GM19328 (cell line): ENCODE results near the gene NUB1.

Source experiments
- ATAC-seq: cut with Tn5 transposase; IDR thresholded peaks from one replicate; pipeline ENCODE4 v1.9.1; 2021; ENCODE audit warnings: mild to moderate bottlenecking, moderate library complexity; ENCODE audit not compliant: unreplicated experiment

NUB1 gene

DNA sequence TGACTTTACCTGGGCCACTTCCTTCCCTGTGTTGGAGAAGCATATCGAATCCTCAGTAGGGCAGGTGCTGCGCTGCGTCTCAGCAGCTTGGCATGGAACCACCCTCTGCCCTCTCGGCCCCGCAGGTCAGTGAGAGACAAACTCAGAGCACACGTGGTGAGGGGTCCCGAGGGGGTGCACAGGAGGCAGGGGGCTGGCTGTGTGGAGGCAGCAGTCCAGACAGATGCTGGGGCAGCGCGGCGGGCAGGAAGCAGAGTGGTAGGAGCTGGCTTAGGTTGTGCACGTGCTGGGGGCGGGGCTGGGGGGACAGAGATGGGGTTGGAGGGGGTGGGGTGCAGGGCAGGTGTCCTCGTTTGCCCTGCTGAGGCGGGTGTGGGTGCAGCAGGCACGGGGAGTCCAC lies 33.1 kb downstream of the NUB1 start:
- no peak for ATAC-seq

DNA sequence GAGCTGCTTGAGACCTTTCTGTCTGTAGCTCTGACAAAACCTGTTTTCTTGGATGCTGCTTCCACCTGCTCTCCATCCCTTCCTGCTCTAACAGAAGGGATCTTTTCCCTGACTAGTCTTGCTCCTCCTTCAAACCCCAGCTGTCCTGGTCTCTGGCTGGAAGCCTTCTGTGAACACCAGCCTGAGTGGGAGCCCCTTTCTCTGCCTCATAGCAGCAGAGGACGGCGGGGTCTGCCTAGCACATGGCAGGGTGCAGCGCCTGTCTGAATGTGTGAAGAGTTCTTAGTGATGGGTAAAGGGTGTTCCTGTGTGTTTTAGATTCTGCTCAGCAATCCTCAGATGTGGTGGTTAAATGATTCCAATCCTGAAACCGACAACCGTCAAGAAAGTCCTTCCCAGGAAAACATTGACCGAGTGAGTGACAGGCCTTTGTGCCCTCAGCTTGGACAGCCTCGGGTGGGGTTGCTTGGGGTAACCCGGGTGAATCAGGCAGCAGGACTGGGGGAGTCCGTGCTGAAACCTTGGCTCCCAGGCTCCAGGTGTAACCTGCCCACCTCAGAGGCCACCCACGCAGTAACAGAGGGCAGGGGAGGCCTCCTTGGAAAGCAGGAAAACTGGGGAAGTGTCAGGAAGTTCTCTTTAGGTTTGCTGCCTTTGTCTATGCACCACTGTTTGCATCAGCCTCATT lies 34.1 kb downstream of the NUB1 start:
- ATAC-seq = no peak

DNA sequence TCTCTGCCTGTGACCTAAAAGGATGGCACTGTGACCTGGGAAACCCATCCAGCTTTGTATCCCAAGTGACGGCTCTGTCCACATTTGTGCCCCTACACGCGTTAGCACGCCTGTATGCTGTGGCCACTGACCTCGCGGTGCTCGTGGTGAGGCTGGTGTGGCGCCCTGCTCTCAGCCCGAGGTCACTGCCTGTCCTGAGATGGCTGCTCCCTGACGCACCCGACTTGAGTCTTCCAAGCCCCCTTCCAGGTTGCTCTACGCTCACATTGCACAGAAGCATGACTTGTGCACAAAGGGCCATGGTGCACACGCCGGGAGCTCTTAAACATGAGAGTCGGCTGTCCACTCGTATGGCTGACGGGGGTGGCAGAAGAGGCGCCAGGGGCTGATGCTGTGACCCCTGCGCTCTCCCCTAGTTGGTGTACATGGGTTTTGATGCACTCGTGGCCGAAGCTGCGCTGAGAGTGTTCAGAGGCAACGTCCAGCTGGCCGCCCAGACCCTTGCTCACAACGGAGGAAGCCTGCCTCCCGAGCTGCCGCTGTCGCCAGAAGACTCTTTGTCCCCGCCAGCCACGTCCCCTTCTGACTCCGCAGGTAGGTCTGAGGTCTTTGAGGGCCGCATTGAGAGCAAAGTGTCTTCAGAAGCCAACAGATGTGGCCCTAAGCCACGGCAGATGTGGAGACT lies 34.7 kb downstream of the NUB1 start:
- no peak for ATAC-seq

DNA sequence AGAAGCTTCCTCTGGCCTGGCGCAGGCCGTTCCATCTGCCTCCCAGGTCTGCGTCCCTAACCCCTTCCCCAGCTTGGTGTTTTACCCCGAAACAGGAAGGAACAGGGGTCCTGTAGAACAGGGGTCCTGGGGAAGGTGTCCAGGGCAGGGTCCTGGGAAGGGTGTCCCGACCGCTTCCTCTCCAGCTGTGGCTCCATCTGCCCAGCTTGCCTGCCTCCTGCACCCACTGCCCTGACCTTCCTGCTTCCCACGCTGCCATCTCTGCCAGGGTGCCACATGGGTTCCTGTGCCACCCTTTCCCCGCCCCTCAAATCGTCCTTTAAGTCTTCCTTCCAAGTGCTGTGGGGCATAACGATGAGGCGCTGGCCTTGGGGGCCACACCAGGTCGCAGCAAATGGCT lies 35.8 kb downstream of the NUB1 start:
- no peak for ATAC-seq

DNA sequence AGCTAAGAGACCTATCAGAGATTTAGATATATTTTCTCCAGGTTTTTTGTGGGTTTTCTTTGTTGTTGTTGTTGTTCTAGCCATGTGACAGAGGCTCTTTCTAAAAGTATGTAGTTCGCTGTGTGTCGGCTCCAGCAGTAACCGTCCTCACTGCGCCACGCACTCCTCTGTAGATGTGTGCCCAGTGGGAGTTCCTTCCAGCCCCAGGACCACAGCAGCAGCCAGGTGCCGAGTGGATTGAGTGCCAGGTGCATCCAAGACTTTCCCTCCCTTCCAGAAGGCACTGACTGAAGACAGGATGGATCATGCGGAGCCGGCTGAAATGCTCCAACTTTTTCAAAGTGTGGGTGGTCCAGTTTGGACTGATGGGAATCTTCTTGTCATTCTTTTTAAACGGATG lies 36.4 kb downstream of the NUB1 start:
- ATAC-seq = no peak

DNA sequence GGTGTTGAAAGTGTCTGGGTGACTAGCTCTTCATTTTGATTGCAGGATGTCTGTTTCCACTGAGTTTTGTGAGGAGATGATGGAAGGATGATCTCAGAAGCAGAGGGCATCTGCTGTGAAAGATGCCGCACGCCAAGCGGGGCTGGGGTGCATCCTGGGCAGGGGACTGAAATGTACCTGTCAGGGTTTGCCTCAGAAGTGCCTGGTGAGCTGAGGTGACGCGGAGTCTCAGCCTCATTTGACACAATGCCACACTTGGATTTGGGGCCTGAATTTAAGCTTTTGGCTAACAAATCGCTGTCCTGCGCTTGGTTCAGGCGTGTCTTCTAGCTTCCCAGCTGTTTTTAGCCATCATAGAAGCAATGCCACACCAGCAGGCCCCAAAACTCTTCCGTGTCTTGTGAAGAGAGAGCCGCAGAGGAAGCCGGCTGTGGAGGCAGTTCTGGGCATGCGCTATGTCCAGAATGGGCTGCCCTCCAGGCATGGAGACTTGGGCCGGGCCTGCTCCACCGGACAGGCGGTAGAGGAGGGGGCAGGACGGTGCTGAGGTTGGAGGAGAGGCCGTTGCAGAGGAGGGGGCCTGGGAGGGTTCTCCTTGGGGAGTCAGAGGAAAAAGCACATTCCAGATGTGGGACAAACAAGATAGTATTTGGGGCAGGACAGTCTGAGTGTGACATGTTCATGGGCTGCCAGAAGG lies 37.0 kb downstream of the NUB1 start:
- no peak for ATAC-seq

DNA sequence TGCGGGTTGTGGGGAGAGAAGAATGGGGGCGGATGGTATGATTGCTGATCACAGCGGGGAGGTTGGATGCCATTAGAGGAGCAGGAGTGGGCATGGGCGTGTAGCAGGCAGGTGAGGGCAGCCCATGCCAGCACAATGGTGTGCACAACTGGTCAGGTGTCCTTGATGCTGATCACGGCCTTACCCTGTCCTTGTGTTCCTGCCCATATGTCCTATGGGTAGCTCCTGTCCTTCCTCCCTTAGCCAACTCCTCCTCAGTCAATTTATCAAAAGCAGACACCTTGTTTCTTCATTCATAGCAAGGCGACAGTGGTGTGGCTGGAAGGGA lies 37.5 kb downstream of the NUB1 start:
- no peak for ATAC-seq

DNA sequence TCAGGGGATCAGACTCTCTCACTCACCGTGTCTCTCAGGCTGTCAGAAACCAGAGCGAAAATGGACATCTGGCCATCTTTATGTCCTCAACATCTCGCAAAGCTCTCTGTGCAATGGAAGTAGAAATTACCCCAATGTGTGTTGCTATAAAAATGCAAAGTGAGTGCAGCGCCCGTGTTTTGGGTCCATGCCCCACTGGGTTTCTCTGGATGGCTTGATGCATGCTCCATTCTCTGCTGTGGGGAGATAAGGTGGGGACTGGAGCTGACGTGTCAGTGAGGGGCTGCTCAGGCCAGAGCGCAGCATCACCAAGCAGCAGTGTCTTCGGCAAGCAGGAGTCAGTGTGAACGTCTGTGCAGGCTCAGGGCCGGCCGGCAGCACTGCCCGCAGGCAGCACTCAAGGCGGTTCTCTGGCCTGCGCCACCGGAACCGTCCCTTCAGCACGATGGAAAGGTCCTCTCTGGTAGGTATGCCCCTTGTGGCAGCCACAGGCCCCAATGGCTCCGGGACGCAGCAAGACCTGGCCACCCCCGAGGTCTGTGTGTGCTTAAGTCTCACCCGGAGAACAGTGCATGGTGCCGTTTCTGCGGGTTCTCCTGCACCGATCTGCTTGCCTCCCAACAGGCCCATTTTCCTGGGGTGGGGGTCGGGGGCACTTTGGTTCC lies 38.1 kb downstream of the NUB1 start:
- no peak for ATAC-seq

DNA sequence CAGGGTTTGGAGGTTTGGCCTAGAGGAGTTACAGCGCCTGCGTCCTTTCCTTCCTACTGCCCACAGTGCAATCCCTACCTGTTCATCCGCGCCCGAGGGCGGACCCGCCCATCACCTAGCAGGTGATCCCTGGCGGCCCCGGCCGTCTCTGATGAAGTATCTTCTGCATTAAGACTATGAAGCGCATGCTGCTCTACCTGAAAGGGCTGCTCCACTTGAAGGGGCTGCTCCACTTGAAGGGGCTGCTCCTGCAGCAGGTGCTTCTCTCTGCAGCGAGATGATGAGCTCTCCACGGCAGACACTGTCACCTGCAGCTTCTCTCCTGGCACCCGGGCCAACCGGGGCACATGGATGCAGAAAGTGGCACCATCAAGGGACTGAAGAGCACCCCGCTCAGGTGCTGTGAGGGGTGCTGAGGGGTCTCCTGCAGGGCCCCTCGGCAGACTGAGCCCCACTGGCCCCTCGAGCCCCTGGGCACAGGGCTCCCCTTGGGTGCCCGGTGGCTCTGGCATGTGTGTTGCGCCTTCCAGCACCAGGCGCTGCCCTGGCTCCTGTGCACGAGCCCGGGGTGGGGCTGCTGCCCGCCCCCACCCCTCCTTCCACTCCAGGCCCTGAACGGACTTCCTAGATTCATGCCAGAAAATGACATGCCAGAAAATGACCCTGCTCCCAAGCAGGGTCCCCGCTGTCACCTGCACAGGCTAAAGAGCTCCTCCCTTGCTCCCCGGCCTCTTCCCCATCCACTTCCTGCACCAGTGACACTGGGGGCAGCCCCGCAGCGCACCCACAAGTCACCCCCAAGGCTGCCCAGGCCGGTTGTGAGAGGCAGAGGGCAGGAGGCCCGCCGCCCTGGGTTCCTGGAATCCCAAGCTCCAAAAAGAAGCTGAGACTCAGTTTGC lies 38.8 kb downstream of the NUB1 start:
- ATAC-seq = no peak

DNA sequence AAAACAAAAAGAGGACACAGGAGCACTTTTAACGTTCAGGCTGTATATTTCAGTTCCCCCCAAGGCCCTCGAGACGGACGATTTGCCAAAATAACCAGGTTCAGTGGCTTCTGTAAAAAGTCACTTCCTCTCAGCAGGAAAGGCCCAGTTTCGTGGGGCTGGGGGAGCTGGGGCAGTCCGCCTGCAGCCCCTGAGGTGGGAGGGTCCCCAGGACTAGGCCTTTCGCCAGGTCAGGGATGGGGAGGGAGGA lies 39.4 kb downstream of the NUB1 start:
- no peak for ATAC-seq

DNA sequence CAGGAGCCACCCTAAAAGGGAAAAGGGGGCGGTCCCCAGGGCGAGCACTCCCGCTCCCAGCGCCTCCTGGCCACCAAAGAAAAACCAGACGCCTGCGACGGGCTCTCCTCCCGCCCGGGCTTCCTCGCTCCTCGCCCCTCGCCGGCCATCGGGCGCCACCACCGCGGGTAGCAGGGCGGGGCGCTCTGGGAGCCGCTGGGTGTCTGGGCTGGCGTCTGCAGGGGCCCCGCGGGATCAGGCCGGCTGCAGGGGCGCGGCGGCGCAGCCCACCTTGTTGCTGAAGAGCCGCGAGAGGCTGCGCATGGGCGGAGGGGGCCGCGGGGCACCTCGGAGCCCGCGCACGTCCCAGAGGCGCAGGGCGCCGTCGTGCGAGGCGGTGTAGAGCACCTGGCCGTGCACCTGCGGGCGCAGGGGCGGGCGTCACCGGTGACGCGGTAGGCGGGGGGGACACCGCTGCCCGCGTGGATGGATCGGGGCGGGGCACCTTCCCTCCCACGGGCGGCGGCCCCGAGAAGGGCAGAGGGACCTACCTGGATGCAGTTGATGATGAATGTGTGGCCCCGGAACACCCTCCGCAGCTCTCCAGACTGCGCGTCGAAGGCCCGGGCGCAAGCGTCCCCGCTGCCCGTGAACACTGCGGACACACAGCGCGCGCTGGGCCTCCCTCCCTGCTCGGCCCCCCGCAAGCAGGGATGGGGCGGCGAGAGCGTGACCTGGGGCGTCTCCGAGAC lies 39.9 kb downstream of the NUB1 start:
- ATAC-seq = no peak

DNA sequence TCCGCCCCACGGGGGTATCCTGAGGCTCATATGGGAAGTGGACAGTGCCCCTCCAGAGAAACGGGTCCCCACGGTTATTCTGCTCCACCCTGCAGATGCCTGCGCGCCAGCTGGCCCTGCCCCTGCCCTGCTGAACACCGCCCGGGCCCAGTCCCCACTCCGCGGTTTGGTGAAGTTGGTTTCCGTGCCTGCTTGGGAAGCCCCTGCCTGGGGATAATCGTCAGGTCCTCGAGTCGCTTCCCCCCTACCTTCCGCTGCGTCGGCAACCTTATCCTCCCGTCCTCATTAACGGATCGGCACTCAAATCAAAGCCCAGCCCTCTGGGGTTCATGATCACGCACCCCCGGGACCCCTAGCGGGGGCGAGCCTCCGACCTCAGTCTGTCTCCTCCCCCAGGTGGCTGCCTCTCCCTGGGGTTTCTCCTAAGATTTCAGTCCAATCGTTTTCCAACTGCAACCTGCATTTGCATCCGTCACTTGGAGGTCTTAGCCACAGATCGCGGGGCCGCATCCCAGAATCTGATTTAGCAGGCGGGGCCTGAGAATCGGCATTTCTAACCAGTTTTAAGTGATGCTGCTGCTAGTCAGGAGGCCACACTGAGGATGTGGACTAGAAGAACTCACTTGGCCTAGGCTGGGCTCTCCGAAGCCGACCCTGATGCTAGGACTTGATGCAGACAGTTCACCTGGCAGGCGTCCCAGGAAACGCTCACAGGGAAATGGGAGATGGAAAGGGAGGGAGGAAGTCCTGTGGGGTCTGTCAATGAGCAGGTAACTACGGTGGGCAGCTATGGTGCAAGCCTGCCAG lies 40.7 kb downstream of the NUB1 start:
- ATAC-seq = no peak

DNA sequence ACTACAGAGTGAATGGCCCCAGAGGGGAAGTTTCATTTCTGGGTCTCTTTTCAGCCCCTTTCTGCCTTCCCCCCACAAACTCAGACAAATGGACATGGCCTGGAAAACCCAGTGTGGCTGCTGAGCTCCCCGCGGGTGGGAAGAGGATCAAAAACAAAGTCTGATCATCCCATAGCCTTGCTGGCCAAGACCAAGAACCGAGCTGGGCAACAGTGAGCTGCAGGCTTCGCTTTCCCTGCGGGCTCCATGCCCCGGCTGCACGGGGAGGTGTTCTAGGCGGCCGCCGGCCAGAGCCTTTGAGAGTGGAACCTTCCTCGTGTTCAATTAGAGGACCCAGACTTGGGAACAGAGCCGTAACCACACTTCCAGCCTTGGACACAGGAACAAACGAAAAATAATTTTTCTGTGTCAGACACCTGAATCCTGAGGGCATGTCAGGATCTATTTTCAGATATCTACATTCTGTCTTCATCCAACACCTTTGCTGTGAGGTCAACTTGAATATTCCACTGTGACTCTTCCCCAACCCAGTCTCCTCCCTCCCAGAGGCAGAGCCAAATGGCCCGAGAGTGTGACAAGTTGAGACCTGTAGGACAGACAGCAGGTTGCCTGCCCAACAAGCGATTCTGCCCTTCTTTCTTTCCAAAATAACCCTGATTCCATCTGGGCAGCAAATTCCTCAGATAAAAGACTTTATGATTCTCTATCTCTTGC lies 42.2 kb downstream of the NUB1 start:
- no peak for ATAC-seq

DNA sequence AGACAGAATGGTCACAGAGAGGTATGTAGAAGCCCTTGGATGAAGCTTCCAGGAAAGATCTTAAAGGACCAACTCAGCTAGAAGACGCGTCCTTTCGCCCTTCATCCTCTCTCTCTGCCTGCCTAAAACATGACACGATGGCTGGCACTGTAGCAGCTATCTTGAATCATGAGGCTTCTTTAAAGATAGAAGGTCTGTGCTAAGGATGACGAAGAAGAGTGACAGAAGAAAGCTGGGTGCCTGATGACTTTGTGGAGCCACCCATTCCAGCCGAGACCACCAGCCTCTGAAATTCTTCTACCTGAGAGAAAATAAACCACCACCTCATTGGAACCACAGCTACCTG lies 42.7 kb downstream of the NUB1 start:
- no peak for ATAC-seq

DNA sequence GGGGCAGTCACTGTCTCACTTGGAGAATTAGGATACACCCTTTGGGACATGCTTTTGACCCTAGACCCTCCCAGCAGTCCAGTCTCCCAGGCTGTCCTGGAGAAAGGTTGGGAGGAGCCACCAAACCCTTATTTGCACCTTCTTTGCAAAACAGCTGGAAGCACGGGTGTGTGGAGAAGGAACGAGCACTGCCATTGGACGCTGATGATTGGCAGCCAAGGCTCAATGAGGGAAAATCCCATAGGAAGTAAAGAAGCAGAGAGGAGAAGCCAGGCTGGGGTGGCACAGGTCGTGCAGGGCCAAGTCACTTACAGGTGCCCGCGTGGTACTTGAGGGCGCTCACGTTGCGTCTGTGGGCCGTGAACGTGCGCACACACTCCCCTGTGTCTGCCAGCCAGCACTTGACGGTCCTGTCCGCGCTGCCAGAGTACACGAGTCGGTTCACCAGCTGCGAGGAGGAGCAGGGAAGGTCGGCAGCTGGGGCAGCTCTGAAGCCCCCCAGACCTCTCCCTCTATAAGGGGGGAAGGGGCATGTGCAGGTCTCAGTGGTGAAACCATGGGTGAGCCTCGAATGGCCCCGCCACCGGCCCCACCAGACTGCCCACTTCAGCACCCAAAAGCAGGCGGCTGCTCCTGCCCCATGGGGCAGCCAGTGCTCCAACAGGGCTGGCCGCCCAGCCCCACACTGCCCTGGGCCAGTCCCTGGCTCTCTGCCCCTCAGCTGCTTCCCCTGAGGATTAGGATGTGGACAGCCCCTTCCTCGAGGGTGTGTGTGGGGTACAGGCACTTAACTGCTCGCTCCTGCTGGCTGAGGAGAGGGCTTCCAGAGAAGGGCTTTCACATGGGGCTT lies 43.4 kb downstream of the NUB1 start:
- no peak for ATAC-seq

DNA sequence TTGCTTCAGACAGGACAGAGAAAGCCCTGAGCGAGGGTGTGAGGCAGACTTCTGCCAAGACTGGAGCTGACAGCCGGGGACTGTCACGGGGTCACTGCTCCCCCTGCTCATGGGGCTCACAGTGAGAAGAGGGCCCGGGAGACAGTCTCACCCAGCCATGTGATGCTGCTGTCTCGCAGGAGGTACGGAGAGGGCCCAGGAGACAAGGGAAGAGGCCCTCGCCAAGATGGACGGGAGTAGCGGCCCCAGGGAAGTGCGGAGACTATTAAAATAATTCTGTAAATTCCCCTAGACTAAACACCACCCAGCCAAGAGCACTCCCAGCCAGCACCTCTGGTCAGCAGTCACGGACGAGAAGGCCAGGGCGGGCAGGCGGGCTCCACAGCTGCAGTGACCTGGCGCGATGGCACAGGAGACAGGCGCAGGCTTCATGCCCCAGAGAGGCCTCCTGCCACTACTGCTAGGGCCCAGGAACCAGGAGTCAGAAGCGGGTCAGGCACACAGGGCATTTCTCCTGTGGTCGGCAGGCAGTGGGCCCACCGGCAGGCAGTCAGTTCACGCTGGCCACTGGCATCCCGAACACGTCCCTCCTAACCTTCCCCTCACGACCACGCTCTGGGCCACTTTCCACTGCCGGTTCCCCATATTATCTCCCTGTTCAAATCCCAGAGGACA lies 44.2 kb downstream of the NUB1 start:
- ATAC-seq = no peak

DNA sequence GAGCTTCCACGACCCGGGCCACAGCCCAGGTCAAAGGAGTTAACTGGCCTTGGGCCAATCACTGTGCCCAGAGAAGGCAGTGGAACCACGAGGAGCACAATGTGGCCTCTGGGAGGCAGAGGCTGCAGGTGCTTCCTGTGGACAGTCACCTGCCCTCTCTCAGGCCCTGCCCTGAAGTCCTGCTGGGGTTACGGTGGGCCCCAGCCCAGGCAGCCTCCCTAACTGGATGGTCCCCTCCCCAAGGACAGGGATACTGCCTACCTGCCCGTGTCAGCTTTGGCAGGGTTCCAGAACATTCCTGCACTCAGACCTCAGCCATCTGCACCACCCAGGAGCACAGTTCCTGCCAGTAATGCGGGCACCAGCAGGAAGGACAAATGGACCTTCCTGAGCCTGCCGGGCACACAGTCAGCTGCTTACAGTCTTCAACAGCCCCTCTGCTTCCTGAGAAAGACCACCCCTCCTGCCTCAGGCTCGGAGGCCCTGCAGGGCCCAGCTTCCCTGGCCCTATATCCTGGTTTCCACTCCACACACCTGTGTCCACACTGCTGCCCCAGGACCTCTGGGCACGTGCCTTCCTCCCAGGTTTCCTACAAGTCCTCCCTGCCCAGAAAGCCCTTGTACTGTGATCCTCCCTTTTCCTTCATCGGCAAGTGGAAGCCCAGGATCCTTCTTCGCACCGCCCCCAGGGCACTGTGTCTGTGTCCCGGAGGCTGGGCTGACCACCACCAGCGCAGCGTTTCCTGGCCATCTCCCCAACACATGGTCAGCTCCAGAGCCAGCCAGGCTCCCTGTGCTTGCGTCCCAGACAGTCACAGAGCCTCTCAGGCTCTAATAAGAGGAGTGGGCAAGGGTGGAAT lies 44.9 kb downstream of the NUB1 start:
- no peak for ATAC-seq
